ENCODE data around the gene ANKRD17.

ANKRD17 gene

DNA sequence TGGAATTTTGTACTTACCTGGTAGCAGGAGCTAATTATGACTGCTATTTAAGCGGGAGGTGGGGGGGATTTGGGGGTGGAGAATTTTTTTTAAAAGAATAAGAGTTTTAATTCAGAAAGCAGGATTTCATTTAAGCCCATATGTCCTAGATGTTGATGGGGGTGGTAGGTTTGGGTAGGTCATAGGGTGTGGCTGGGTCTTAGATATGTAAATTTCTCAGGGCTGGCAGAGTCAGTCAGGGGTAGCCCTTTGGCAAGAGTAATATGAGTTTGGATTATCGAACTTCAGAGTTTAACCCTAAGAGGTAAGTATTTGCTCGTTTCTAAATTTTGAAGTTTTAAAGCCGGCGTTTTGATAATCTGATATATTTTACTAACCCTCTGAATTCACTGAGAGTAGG, 153.9 kb downstream of the ANKRD17 start:
- Histone ChIP-seq H3K36me3 (replicated peaks) (peaks cover 29% of the 10 kb centered on the region), H3K4me1 (peaks cover 17% of the 10 kb centered on the region), H3K4me3 (no peak overlapping the region), H3K27me3 (ENCODE audit: low read depth) (no peaks in the 10 kb centered on the region), H3K9me3 (no peaks in the 10 kb centered on the region)
- in situ Hi-C loops (cut with MboI; ENCODE audit: low sequenced_read_pairs), result no loop called here
- DNase-seq (ENCODE audit: low spot score in 2 of 2), result peak in 1 of 2 experiments; percentile 10

GRCh38 chr4:73103799-73104503, 154.6 kb downstream of the ANKRD17 start:
- no peaks in the 10 kb centered on the region for H3K9me3 ChIP-seq
- peak in 1 of 2 experiments; percentile 16 for DNase-seq (ENCODE audit: low spot score in 2 of 2)
- H3K4me3 ChIP-seq, result no peak overlapping the region
- peaks cover 31% of the 10 kb centered on the region for H3K36me3 ChIP-seq (replicated peaks)
- no peaks in the 10 kb centered on the region for H3K27me3 ChIP-seq (ENCODE audit: low read depth)
- H3K4me1 ChIP-seq, result peaks cover 17% of the 10 kb centered on the region
- in situ Hi-C loops (cut with MboI; ENCODE audit: low sequenced_read_pairs), result no loop called here

DNA sequence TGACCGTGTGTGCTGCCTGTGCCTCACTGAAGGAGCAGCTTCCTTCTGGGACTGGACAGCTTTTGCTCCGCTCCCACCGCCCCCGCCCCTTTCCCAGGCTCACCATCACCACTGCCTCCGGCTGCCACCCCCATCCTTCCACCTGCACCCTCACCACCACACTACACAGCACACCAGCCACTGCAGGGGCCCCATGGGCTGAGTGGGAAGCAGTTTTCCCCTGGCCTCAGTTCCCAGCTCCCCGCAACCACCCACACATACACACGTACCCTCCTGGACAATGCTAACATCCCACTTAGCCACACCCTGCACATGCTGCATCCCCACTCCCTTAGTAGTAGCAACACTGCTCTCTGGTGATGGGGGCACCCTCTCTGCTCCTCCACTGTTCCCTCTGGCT, 159.5 kb downstream of the ANKRD17 start:
- H3K4me3 ChIP-seq, result no peak overlapping the region
- peaks cover 45% of the 10 kb centered on the region for H3K36me3 ChIP-seq (replicated peaks)
- peaks cover under 1% of the 10 kb centered on the region; the same call in 1 of the 2 replicates for H3K4me1 ChIP-seq
- in situ Hi-C loops (cut with MboI; ENCODE audit: low sequenced_read_pairs), result no loop called here
- DNase-seq (ENCODE audit: low spot score in 2 of 2), result no peak
- H3K27me3 ChIP-seq (ENCODE audit: low read depth), result no peaks in the 10 kb centered on the region
- H3K9me3 ChIP-seq, result no peaks in the 10 kb centered on the region

- Histone ChIP-seq H3K36me3 (replicated peaks) (peaks cover 50% of the 10 kb centered on the region), H3K4me1 (no peaks in the 10 kb centered on the region), H3K27me3 (ENCODE audit: low read depth) (no peaks in the 10 kb centered on the region), H3K4me3 (no peak overlapping the region), H3K9me3 (no peaks in the 10 kb centered on the region)
- in situ Hi-C loops (cut with MboI; ENCODE audit: low sequenced_read_pairs), result no loop called here
- no peak for DNase-seq (ENCODE audit: low spot score in 2 of 2)
Observed at GRCh38 chr4:73098713-73099112, 159.9 kb downstream of the ANKRD17 start.

- H3K9me3 ChIP-seq, result no peaks in the 10 kb centered on the region
- no peak for DNase-seq (ENCODE audit: low spot score in 2 of 2)
- in situ Hi-C loops (cut with MboI; ENCODE audit: low sequenced_read_pairs), result no loop called here
- H3K4me1 ChIP-seq, result no peaks in the 10 kb centered on the region
- peaks cover 50% of the 10 kb centered on the region for H3K36me3 ChIP-seq (replicated peaks)
- no peaks in the 10 kb centered on the region for H3K27me3 ChIP-seq (ENCODE audit: low read depth)
- no peak overlapping the region for H3K4me3 ChIP-seq
Observed at GRCh38 chr4:73098016-73098415, 160.6 kb downstream of the ANKRD17 start.

DNA sequence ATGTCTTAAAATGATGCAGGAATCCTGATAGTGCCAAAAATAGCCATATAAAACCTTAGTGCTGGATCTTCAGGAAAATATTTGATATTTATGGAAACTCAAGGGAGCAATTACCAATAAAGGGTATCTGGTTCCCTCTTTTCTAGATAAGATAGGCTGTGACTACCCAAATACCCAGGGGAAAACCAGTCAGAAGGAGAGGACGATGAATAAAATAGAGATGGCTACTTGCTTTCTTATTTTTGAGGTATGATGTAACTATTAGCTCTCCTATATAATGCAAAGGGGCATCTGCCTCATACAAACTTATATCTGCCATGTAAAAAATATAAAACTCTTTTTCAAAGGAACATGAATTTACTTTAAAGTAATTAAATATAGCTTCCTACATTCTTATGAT, 165.7 kb downstream of the ANKRD17 start:
- in situ Hi-C loops (cut with MboI; ENCODE audit: low sequenced_read_pairs), result no loop called here

GRCh38 chr4:73090738-73091137, 167.9 kb downstream of the ANKRD17 start:
- Histone ChIP-seq H3K27me3 (ENCODE audit: low read depth) (no peaks in the 10 kb centered on the region), H3K36me3 (replicated peaks) (peaks cover 50% of the 10 kb centered on the region), H3K4me1 (no peaks in the 10 kb centered on the region), H3K9me3 (no peaks in the 10 kb centered on the region), H3K4me3 (no peak overlapping the region)
- no peak for DNase-seq (ENCODE audit: low spot score in 2 of 2)
- in situ Hi-C loops (cut with MboI; ENCODE audit: low sequenced_read_pairs), result no loop called here

More for the DNA sequence above, 165.7 kb downstream of the ANKRD17 start:
- DNase-seq (ENCODE audit: low spot score in 2 of 2), result no peak
- Histone ChIP-seq H3K36me3 (replicated peaks) (peaks cover 59% of the 10 kb centered on the region), H3K4me1 (no peaks in the 10 kb centered on the region), H3K27me3 (ENCODE audit: low read depth) (no peaks in the 10 kb centered on the region), H3K9me3 (no peaks in the 10 kb centered on the region), H3K4me3 (no peak overlapping the region)

GRCh38 chr4:73087871-73088270, 170.7 kb downstream of the ANKRD17 start:
- H3K36me3 ChIP-seq (replicated peaks), result peaks cover 48% of the 10 kb centered on the region
- no peaks in the 10 kb centered on the region; the same call in 1 of the 2 replicates for H3K9me3 ChIP-seq

DNA sequence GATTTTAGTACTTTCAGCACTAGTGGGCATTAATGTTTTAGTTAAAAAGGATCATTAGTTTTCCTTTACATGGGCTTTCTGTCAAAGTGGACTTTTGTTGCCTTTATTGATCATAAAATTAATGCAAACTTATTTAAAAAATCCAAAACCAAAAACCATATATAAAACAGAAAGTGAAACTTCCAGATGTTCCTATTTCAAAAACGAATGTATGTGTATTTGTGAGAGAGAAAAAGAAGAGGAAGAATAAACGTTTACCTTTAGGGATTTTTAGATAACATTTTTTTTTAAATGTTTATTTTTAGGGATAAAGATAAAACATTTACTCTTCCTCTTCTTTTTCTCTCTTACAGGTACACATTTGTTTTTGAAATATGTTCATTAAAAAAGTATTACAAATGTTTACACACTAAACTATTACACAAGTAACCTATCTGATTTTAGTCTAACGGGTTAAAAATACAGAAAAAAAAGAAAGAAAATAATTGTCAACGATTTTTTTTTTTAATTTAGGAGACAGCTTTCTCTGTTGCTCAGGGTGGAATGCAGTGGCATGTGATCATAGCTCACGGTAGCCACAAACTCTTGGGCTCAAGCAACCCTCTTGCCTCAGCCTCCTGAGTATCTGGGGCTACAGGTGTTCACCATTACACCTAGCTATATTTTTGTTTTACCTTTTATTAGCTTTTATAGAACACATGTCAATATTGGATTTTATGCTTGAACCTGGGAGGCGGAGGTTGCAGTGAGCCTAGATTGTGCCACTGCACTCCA, 172.3 kb downstream of the ANKRD17 start:
- Histone ChIP-seq H3K27me3 (ENCODE audit: low read depth) (no peaks in the 10 kb centered on the region), H3K36me3 (replicated peaks) (peaks cover 41% of the 10 kb centered on the region), H3K9me3 (no peaks in the 10 kb centered on the region; the same call in 1 of the 2 replicates), H3K4me3 (no peak overlapping the region), H3K4me1 (no peaks in the 10 kb centered on the region)
- in situ Hi-C loops (cut with MboI; ENCODE audit: low sequenced_read_pairs), result no loop called here
- DNase-seq (ENCODE audit: low spot score in 2 of 2), result no peak

More at GRCh38 chr4:73087871-73088270, 170.7 kb downstream of the ANKRD17 start:
- in situ Hi-C loops (cut with MboI; ENCODE audit: low sequenced_read_pairs), result no loop called here
- Histone ChIP-seq H3K27me3 (ENCODE audit: low read depth) (no peaks in the 10 kb centered on the region), H3K4me3 (no peak overlapping the region), H3K4me1 (no peaks in the 10 kb centered on the region)
- DNase-seq (ENCODE audit: low spot score in 2 of 2), result no peak

DNA sequence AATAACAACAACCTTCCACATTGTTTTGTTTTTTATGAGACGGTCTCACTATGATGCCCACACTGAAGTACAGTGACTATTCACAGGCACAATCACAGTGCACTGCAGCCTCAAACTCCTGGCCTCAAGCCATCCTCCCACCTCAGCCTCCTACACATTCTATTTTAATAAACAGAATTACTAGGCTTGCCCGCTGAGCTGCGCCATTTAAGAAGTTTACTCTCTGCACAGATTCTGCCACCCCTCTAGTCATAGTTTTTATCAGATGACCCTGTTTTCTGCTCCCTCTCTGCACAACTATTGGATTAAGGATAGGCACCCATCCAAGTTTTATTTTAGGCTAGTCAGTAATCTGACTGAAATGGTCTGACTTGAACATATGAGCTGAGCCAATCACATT, 177.8 kb downstream of the ANKRD17 start:
- in situ Hi-C loops (cut with MboI; ENCODE audit: low sequenced_read_pairs), result no loop called here
- no peak for DNase-seq (ENCODE audit: low spot score in 2 of 2)
- Histone ChIP-seq H3K4me1 (no peaks in the 10 kb centered on the region), H3K9me3 (no peaks in the 10 kb centered on the region; the same call in 1 of the 2 replicates), H3K36me3 (replicated peaks) (peaks cover 53% of the 10 kb centered on the region), H3K4me3 (no peak overlapping the region), H3K27me3 (ENCODE audit: low read depth) (no peaks in the 10 kb centered on the region)

DNA sequence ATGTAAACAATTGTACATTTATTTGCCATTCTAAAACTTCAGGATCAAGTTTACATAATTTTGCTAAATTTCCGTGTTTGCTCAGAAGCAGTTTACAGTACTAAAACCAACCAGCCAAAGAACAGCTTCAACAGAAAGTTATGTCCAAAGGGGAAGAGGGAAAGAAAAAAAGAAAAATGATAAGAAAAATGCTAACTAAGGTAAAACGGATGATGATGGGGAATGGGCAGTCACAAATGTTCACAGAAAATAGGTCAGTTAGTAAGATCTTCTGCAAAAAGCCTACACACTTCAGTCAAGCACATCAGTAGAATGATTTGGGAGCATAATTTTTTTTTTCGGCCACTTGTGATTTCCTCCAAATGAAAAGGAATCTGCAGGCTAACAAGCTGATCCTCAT, 182.8 kb downstream of the ANKRD17 start:
- no peak overlapping the region for H3K4me3 ChIP-seq
- no peak for DNase-seq (ENCODE audit: low spot score in 2 of 2)
- no peaks in the 10 kb centered on the region for H3K9me3 ChIP-seq
- H3K36me3 ChIP-seq (replicated peaks), result peaks cover 44% of the 10 kb centered on the region
- no peaks in the 10 kb centered on the region for H3K27me3 ChIP-seq (ENCODE audit: low read depth)
- in situ Hi-C loops (cut with MboI; ENCODE audit: low sequenced_read_pairs), result no loop called here
- H3K4me1 ChIP-seq, result no peaks in the 10 kb centered on the region

- Histone ChIP-seq H3K4me3 (peak overlapping the region; percentile 68), H3K9me3 (no peaks in the 10 kb centered on the region), H3K4me1 (peaks cover 5% of the 10 kb centered on the region; the same call in 1 of the 2 replicates), H3K27me3 (ENCODE audit: low read depth) (no peaks in the 10 kb centered on the region), H3K36me3 (replicated peaks) (peaks cover 21% of the 10 kb centered on the region)
- in situ Hi-C loops (cut with MboI; ENCODE audit: low sequenced_read_pairs), result no loop called here
- DNase-seq (ENCODE audit: low spot score in 2 of 2), result no peak
Observed at GRCh38 chr4:73070074-73070390, 188.6 kb downstream of the ANKRD17 start.

- in situ Hi-C loops (cut with MboI; ENCODE audit: low sequenced_read_pairs), result no loop called here
- peak within 1 kb of the TSS; percentile 68 for H3K4me3 ChIP-seq
- H3K4me1 ChIP-seq, result peaks cover 5% of the 10 kb centered on the region; the same call in 1 of the 2 replicates
- DNase-seq (ENCODE audit: low spot score in 2 of 2), result peak; percentile 94 to 96
- no peaks in the 10 kb centered on the region for H3K27me3 ChIP-seq (ENCODE audit: low read depth)
- H3K9me3 ChIP-seq, result no peaks in the 10 kb centered on the region
- peaks cover 21% of the 10 kb centered on the region for H3K36me3 ChIP-seq (replicated peaks)
Observed at GRCh38 chr4:73069338-73070073, 189.1 kb downstream of the ANKRD17 start, which contains the start of gene COX18. Gene COX18, minus strand, starts transcription at chr4:73069716. Its CDS starts 67 bp downstream, at chr4:73069649.
